Astrocyte (in vitro differentiated cells and primary cell): ENCODE data around the gene ADCY4.

Experiments used
- CTCF ChIP-seq: IDR thresholded peaks from 2 replicates; pipeline ENCODE4 v1.5.1; 2011; ENCODE audit warnings: low read depth, mild to moderate bottlenecking, inconsistent platforms, low read length, moderate library complexity; ENCODE audit not compliant: insufficient read depth
- EZH2 ChIP-seq: IDR thresholded peaks from 2 replicates; pipeline ENCODE4 v1.6.1; 2012; ENCODE audit warnings: mild to moderate bottlenecking, low read length, inconsistent platforms; ENCODE audit not compliant: insufficient read depth

- no peak for TF ChIP-seq CTCF
- TF ChIP-seq EZH2 = no peak
Observed at GRCh38 chr14:24348186-24348585, 13.3 kb upstream of the ADCY4 start.
